Measurements from ENCODE around the gene C1RL.

The C1RL gene

GRCh38 chr12:7091171-7091570 is 17.8 kb downstream of the C1RL start:
- no peak for DNase-seq

GRCh38 chr12:7090222-7090998 is 18.6 kb downstream of the C1RL start:
- DNase-seq = no peak

DNA sequence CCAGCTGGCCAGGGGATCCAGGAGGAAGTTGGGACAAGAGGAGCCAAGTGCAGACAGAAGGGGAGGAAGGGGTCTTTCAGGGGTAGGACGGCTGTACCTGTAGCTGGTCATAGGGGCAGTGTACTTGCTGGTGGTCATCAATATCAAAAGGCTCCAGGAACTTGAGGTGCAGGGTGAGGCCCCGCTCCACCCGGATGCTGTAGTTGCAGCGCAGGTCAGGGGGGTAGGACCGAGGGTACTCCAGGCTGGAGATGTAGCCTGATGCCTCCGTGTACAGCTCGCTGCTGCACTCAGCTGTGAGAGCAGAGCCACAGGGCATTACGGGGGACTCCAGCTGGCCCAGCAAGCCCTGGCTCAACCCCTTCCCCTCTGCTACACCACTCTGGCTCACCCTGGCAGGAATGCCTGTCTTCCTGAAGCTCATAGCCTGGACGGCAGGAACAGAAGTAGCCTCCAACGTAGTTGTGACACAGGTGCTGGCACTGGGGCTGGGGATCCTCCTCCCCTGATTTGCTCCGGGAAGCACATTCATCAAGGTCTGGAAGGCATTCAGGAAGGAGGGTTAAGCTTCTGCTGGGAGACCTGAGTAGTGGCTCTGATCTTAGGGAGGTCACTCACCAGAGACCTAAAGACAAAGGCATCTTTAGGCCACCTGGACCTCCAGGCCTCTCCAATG is 19.7 kb downstream of the C1RL start:
- DNase-seq = no peak

DNA sequence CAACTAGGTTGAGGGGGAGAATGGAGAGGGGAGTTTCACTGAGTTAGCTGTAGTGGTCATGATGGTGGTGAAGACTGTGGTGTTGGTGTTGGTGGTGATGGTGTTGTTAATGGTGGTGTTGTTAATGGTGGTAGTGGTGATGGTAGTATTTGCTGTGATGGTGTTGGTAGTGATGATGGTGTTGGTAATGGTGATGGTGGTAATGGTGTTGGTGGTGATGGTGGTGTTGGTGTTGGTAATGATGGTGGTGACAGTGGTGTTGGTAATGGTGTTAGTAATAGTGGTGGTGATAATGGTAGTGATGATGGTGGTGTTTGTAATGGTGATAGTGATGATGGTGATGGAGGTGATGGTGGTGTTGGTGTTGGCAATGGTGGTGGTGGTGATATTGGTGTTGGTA is 25.9 kb downstream of the C1RL start:
- DNase-seq = no peak

DNA sequence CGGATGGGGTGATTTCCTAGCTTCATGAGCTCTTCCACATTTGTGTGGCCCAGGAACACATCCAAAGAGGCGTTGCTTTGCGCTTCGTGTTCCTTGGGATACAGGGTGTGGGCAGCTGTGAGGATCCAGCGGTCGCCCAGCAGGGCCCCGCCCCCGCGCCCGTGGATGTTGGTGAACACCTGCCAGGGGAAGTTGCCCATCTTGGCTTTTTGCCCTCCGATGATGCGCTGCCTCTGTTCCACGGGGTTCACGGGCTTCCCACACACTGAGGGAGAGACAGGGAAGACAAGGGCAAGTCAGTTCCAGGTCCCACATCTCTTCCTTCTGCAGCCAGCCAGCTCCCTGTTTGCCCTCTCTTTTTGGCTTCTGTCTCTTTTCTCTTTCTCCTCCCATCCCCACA is 28.0 kb downstream of the C1RL start:
- DNase-seq = no peak

- DNase-seq = no peak
These were observed 29.2 kb downstream of the C1RL start for GRCh38 chr12:7079826-7080125.

DNA sequence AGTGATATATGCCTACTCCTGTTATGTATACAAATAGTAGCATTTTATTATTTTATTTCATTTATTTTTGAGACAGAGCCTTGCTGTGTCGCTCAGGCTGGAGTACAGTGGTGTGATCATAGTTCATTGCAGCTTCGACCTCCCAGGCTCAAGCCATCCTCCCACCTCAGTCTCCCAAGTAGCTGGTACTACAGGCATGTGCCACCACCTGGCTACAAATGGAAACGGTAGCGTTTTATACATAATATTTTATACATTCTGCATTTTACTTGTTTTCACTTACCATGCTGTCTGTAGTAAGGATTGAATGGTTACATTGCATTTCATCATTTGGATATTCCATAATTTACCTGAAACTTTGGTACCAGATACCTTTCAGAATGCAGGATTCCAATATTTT is 30.9 kb downstream of the C1RL start:
- no peak for DNase-seq

DNA sequence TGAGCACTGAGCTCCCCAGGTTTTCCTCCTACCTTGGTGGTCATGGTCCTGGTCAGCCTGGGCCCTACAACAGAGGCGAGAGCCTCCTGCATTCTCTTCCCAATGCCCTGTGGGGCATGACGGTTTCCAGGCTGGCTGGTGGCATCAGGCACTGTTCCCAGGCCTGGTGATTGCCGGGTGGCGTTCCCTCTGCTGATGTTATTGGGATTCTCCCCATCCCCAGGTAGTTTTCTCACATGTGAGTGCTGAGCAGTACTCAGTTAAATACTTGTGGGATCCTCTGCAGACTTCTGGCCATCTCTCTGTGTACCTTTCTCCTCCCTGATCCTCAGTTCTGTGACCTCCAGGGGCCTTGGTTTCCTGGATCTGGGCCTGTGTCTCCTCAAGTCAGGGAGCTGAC is 32.5 kb downstream of the C1RL start:
- no peak for DNase-seq

GRCh38 chr12:7075939-7076338 is 33.1 kb downstream of the C1RL start:
- DNase-seq = no peak

DNA sequence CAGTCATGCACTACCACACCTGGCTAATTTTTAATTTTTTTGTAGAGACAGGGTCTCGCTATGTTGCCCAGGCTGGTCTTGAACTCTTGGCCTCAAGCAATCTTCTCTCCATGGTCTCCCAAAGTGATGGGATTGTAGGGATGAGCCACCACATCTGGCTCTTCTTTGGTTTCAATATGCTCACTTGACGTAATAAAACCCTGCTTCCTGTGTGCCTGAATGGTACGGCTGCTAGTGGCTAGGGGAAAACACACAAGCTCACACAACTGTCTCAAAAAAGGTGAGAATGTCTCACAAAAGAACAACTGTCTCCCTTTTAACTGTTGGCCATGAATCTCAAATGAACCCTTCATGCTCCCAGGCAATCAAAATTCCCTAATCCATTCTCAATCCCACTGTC is 33.5 kb downstream of the C1RL start:
- no peak for DNase-seq

- no peak for DNase-seq
These were observed 35.1 kb downstream of the C1RL start for GRCh38 chr12:7073946-7074345.

GRCh38 chr12:7072554-7072953 is 36.5 kb downstream of the C1RL start:
- no peak for DNase-seq

DNA sequence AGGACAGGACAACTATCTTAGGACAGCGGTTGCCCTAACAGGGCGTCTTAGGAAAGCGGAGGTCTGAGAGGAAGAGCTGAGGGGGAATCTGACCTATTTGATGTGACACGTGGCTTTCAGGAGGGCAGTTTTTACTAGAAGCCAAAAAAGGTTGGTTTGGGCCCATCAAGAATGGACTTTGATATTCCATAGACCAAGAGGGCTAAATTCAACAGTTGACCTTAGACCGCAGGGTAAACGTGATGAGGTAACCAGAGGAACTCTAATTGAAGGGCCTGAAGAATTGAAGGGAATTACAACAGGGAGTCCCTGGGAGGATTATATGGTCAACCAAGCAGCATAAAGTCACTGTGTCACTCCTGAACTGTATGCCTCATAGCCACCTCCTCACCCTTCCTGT is 37.0 kb downstream of the C1RL start:
- DNase-seq = no peak

DNA sequence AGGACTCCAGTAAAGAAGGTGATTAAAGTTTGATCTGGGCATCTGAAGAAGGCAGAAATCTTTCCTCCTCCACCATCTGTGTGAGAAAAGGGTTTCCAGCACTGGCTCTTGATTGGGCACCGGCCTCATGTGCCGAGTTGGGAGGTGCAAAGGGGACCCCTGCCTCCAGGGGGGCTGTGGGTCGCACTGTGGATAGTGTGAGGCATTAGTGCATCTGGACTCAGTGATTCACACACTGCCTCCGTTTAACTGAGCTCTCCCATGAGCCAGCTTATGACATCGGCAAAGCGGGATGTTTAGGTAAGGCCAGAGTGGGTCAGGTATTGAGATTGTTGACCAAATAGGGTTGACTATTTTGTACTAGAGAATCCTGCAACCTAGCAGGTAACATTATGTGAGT is 39.6 kb downstream of the C1RL start:
- no peak for DNase-seq

GRCh38 chr12:7068994-7069346 is 40.0 kb downstream of the C1RL start:
- DNase-seq = no peak

- DNase-seq = no peak
These were observed 40.6 kb downstream of the C1RL start for GRCh38 chr12:7068240-7068993.

DNA sequence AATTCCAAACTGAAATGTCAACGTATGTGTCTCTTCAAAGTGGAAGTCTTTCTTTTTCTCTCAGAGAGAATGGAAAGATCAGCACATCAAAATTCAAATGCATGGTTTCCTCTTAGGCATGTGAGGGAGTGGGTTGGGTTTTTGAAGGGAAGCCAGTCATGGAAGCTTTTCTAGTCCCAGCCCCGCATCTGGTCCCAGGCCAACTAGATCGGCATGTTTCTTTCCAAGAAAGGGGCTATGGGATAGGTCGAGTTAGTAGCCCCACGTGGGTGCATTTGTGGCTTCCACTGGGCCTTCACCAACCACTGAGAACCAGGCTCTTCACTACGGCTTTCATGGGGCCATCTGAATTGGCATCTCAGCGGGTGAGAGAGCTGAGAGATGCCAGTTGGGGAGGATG is 41.9 kb downstream of the C1RL start:
- no peak for DNase-seq

GRCh38 chr12:7066596-7066995 is 42.4 kb downstream of the C1RL start:
- DNase-seq = no peak

GRCh38 chr12:7065073-7065623 is 43.9 kb downstream of the C1RL start:
- no peak for DNase-seq

GRCh38 chr12:7064516-7064915 is 44.5 kb downstream of the C1RL start:
- DNase-seq = no peak

DNA sequence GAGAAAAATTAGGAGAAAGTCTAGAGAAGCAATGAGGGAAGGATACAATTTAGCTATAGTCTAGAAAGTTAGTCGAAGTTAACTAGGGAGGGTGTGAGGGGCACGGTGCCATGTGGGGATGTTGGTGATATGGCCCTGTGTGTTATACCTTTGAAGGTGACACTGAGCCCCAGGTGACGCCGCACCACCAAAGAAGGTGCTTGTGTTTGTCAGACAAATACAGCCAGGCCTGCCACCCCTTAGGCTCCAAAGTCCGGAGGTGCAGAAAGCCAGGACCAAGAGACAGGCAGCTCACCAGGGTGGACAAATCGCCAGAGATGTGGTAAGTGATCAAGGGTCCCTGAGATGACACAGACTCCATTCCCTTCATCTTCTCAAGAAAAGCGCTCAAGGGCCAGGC is 47.4 kb downstream of the C1RL start:
- DNase-seq = no peak

DNA sequence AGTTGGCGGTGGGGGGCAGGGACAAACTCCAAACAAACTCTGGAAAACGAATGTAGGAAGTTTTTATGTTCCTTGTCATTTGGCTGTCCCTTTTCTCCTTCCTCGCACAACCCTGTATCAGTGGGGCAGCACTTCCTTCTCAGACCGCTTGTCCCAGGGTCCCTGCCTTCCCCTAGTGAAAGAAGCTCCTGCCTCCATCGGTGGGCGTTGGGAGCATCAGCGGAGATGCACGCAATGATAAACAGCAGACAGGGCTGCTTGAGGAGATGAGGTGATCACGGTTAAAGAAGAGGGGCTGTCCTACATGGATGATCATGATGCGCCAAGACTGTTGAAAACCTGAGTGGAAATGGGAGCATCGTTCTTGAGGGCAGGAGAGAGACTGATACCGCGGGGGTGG is 47.9 kb downstream of the C1RL start:
- no peak for DNase-seq

GRCh38 chr12:7060353-7060954 is 48.6 kb downstream of the C1RL start, which contains the start of gene C1S:
C1S (plus strand) TSS chr12:7060718; CDS start chr12:7061913, 1,195 bp downstream.
- DNase-seq = no peak

DNA sequence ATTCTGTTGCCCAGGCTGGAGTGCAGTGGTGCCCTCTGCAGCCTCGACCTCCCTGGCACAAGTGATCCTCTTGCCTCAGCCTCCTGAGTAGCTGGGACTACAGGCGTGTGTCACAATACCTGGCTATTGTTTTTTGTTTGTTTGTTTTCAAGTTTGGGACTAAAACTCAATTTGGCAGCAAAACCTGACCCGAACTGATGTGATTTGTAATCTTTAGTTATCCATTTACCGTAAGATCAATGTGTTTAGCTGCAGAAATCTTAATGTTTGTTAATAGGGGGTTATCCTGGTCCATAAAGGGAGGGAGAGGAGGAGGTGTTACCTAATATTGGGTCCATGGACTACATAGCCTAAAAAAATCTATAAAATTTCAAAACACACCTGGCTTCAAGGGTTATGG is 49.2 kb downstream of the C1RL start:
- DNase-seq = no peak

Measured in activated CD4-positive, alpha-beta T cell treated with anti-CD3 and anti-CD28 coated beads for 1 hour (primary cell).